ENCODE measurements around the gene GPR42.
"Not testable (repeated sequence)": the region's sequence is repeated elsewhere in the genome, so short reads cannot be mapped to it uniquely, and the experiment has no call there.

Gene GPR42

GRCh38 chr19:35399231-35399630 is 28.4 kb downstream of the GPR42 start:
- no peak overlapping the region for H3K27ac Mint-ChIP-seq
- H3K4me1 Mint-ChIP-seq, result no peaks in the 10 kb centered on the region
- TF ChIP-seq CTCF (IDR thresholded peaks at IDR 0.05; ENCODE audit: unreplicated experiment in 3 of 3), result no peak
- H3K9me3 Mint-ChIP-seq, result no peaks in the 10 kb centered on the region
- H3K36me3 Mint-ChIP-seq (ENCODE audit: low read depth), result no peaks in the 10 kb centered on the region
- H3K4me3 Mint-ChIP-seq, result no peak overlapping the region
- peaks cover 14% of the 10 kb centered on the region for H3K27me3 Mint-ChIP-seq (ENCODE audit: low read depth)

- no peak overlapping the region for H3K4me3 Mint-ChIP-seq
- peaks cover 14% of the 10 kb centered on the region for H3K27me3 Mint-ChIP-seq (ENCODE audit: low read depth)
- no peak overlapping the region for H3K27ac Mint-ChIP-seq
These were observed 29.3 kb downstream of the GPR42 start for GRCh38 chr19:35399948-35400772.

GRCh38 chr19:35400773-35401100 is 29.9 kb downstream of the GPR42 start:
- Mint-ChIP-seq H3K36me3 (ENCODE audit: low read depth) (no peaks in the 10 kb centered on the region), H3K27me3 (ENCODE audit: low read depth) (peaks cover 14% of the 10 kb centered on the region), H3K4me1 (no peaks in the 10 kb centered on the region), H3K4me3 (no peak overlapping the region), H3K27ac (no peak overlapping the region), H3K9me3 (no peaks in the 10 kb centered on the region)
- no peak for TF ChIP-seq CTCF (IDR thresholded peaks at IDR 0.05; ENCODE audit: unreplicated experiment in 3 of 3)

More at GRCh38 chr19:35399948-35400772, 29.3 kb downstream of the GPR42 start:
- Mint-ChIP-seq H3K4me1 (no peaks in the 10 kb centered on the region), H3K9me3 (no peaks in the 10 kb centered on the region), H3K36me3 (ENCODE audit: low read depth) (no peaks in the 10 kb centered on the region)
- no peak for TF ChIP-seq CTCF (IDR thresholded peaks at IDR 0.05; ENCODE audit: unreplicated experiment in 3 of 3)

GRCh38 chr19:35401416-35401815 is 30.5 kb downstream of the GPR42 start:
- not testable (repeated sequence) for H3K27ac Mint-ChIP-seq; H3K9me3 Mint-ChIP-seq; H3K36me3 Mint-ChIP-seq (ENCODE audit: low read depth); H3K4me3 Mint-ChIP-seq; H3K4me1 Mint-ChIP-seq
- H3K27me3 Mint-ChIP-seq (ENCODE audit: low read depth), result peaks cover 15% of the 10 kb centered on the region

GRCh38 chr19:35403116-35403760 is 32.4 kb downstream of the GPR42 start:
- Mint-ChIP-seq H3K4me1 (no peaks in the 10 kb centered on the region), H3K27ac (no peak overlapping the region), H3K4me3 (no peak overlapping the region), H3K9me3 (no peaks in the 10 kb centered on the region), H3K36me3 (ENCODE audit: low read depth) (no peaks in the 10 kb centered on the region), H3K27me3 (ENCODE audit: low read depth) (peaks cover 18% of the 10 kb centered on the region)
- TF ChIP-seq CTCF (IDR thresholded peaks at IDR 0.05; ENCODE audit: unreplicated experiment in 3 of 3), result no peak

GRCh38 chr19:35404879-35405622 is 34.2 kb downstream of the GPR42 start:
- Mint-ChIP-seq H3K9me3 (no peaks in the 10 kb centered on the region), H3K36me3 (ENCODE audit: low read depth) (no peaks in the 10 kb centered on the region), H3K27me3 (ENCODE audit: low read depth) (peaks cover 17% of the 10 kb centered on the region), H3K4me3 (no peak overlapping the region), H3K27ac (no peak overlapping the region), H3K4me1 (no peaks in the 10 kb centered on the region)
- no peak for TF ChIP-seq CTCF (IDR thresholded peaks at IDR 0.05; ENCODE audit: unreplicated experiment in 3 of 3)
